HG03432 (cell line): ENCODE measurements around the gene AIM2.
"Not testable (repeated sequence)": the region's sequence is repeated elsewhere in the genome, so short reads cannot be mapped to it uniquely, and the experiment has no call there.

Experiments used
- ATAC-seq: cut with Tn5 transposase; IDR thresholded peaks from one replicate; pipeline ENCODE4 v1.9.1; 2021; ENCODE audit warnings: mild to moderate bottlenecking, moderate library complexity; ENCODE audit not compliant: unreplicated experiment

AIM2 gene

GRCh38 chr1:159081626-159082025, 5.1 kb upstream of the AIM2 start:
- ATAC-seq = no peak

GRCh38 chr1:159079525-159079924, 3.0 kb upstream of the AIM2 start:
- no peak for ATAC-seq

- ATAC-seq = peak; percentile 74
Measured at GRCh38 chr1:159077120-159077961, 775 bp upstream of the AIM2 start.

- ATAC-seq = no peak
Measured at GRCh38 chr1:159071970-159072582, 4.5 kb downstream of the AIM2 start.

GRCh38 chr1:159068886-159069285, 7.7 kb downstream of the AIM2 start:
- ATAC-seq = no peak

GRCh38 chr1:159067699-159068621, 8.6 kb downstream of the AIM2 start:
- peak; percentile 87 for ATAC-seq

- ATAC-seq = no peak
Measured at GRCh38 chr1:159066108-159066507, 10.5 kb downstream of the AIM2 start.

GRCh38 chr1:159065106-159065505, 11.5 kb downstream of the AIM2 start:
- no peak for ATAC-seq

- no peak for ATAC-seq
Measured at GRCh38 chr1:159058751-159059150, 17.8 kb downstream of the AIM2 start.

- no peak for ATAC-seq
Measured at GRCh38 chr1:159056069-159056698, 20.4 kb downstream of the AIM2 start.

GRCh38 chr1:159055181-159055641, 21.4 kb downstream of the AIM2 start:
- ATAC-seq = no peak

- no peak for ATAC-seq
Measured at GRCh38 chr1:159054427-159054826, 22.1 kb downstream of the AIM2 start.

- ATAC-seq = no peak
Measured at GRCh38 chr1:159051436-159051835, 25.1 kb downstream of the AIM2 start.

GRCh38 chr1:159046486-159046885, 30.1 kb downstream of the AIM2 start:
- ATAC-seq = not testable (repeated sequence)

GRCh38 chr1:159040893-159041724, 35.5 kb downstream of the AIM2 start:
- ATAC-seq = no peak

- ATAC-seq = no peak
Measured at GRCh38 chr1:159040206-159040605, 36.4 kb downstream of the AIM2 start.

GRCh38 chr1:159030877-159031447, 45.6 kb downstream of the AIM2 start:
- ATAC-seq = no peak

GRCh38 chr1:159030311-159030710, 46.3 kb downstream of the AIM2 start:
- no peak for ATAC-seq

- not testable (repeated sequence) for ATAC-seq
Measured at GRCh38 chr1:159026841-159027240, 49.7 kb downstream of the AIM2 start.
